SK-N-SH treated with all-trans-retinoic acid at 6 μM for 48 hours (cell line): Measurements from ENCODE around the gene OR13C8.
"Not testable (repeated sequence)": the region's sequence is repeated elsewhere in the genome, so short reads cannot be mapped to it uniquely, and the experiment has no call there.

ENCODE experiments used
- BACH2 ChIP-seq: fragments of 250-450 bp; sonication (Bioruptor Pico); IDR thresholded peaks from 2 replicates; pipeline ENCODE4 v1.9.0; 2021; ENCODE audit warnings: mild to moderate bottlenecking, borderline replicate concordance
- CSDC2 ChIP-seq: fragments of 250-450 bp; sonication (Bioruptor Pico); IDR thresholded peaks from 2 replicates; pipeline ENCODE4 v1.5.0; 2020; ENCODE audit warnings: mild to moderate bottlenecking, moderate library complexity
- ESRRG ChIP-seq: fragments of 250-450 bp; sonication (Bioruptor Pico); IDR thresholded peaks from 2 replicates; pipeline ENCODE4 v1.6.1; 2021; ENCODE audit warnings: mild to moderate bottlenecking
- RARB ChIP-seq: fragments of 250-450 bp; sonication (Bioruptor Pico); IDR thresholded peaks from 2 replicates; pipeline ENCODE4 v1.8.0; 2021; ENCODE audit warnings: mild to moderate bottlenecking, moderate library complexity
- ZC3H10 ChIP-seq: fragments of 250-450 bp; sonication (Bioruptor Pico); IDR thresholded peaks from 2 replicates; pipeline ENCODE4 v1.5.1; 2021; ENCODE audit warnings: mild to moderate bottlenecking, moderate library complexity
- ZFP3 ChIP-seq: fragments of 250-450 bp; sonication (Bioruptor Pico); IDR thresholded peaks from 2 replicates; pipeline ENCODE4 v1.5.0; 2020; ENCODE audit warnings: mild to moderate bottlenecking, moderate library complexity
- ZFP30 ChIP-seq: fragments of 450-650 bp; formaldehyde crosslinking; IDR thresholded peaks from 2 replicates; pipeline ENCODE4 v1.5.0; 2022; ENCODE audit warnings: mild to moderate bottlenecking, moderate library complexity
- ZNF70 ChIP-seq: fragments of 450-650 bp; formaldehyde crosslinking; IDR thresholded peaks from 2 replicates; pipeline ENCODE4 v1.5.0; 2020; ENCODE audit warnings: mild to moderate bottlenecking, moderate library complexity
- TF ChIP-seq, protein P1 (sequence below): fragments of 250-450 bp; sonication (Bioruptor Pico); IDR thresholded peaks from 2 replicates; pipeline ENCODE4 v1.5.0; 2020; ENCODE audit warnings: mild to moderate bottlenecking, moderate library complexity
- TF ChIP-seq, protein P2 (sequence below): fragments of 250-450 bp; sonication (Bioruptor Pico); IDR thresholded peaks from 2 replicates; pipeline ENCODE4 v1.8.0; 2020; ENCODE audit warnings: mild to moderate bottlenecking, moderate library complexity, borderline replicate concordance
- TF ChIP-seq, protein P3 (sequence below): fragments of 250-450 bp; sonication (Bioruptor Pico); IDR thresholded peaks from 2 replicates; pipeline ENCODE4 v1.5.1; 2020; ENCODE audit warnings: low read depth, mild to moderate bottlenecking, moderate library complexity

DNA sequence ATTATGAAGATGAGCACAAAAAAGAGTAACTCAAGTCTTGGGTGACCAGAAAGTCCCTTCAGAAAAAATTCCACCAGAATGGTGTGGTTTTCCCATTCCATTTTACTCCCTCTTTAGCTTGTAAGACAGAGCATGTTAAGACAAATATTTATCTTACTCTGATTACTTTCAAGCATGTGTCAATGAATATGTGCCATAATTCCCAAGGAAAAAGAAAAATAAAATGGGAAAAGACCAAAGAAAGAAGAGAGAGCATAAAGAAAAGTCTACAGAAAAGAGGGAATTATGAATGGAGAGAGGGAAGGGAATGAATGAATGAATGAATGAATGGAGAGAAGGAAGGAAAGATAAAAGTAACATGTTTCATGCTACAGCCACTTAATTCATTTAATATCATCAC lies 30.3 kb downstream of the OR13C8 start, which contains the start of gene OR13C5:
- not testable (repeated sequence) for TF ChIP-seq ZFP3; ZNF70 (CRISPR knock-in tag); ZFP30; RARB (CRISPR knock-in tag); CSDC2 (CRISPR knock-in tag); BACH2 (CRISPR knock-in tag); ESRRG (CRISPR knock-in tag); ZC3H10
- TF ChIP-seq, protein P1, sequence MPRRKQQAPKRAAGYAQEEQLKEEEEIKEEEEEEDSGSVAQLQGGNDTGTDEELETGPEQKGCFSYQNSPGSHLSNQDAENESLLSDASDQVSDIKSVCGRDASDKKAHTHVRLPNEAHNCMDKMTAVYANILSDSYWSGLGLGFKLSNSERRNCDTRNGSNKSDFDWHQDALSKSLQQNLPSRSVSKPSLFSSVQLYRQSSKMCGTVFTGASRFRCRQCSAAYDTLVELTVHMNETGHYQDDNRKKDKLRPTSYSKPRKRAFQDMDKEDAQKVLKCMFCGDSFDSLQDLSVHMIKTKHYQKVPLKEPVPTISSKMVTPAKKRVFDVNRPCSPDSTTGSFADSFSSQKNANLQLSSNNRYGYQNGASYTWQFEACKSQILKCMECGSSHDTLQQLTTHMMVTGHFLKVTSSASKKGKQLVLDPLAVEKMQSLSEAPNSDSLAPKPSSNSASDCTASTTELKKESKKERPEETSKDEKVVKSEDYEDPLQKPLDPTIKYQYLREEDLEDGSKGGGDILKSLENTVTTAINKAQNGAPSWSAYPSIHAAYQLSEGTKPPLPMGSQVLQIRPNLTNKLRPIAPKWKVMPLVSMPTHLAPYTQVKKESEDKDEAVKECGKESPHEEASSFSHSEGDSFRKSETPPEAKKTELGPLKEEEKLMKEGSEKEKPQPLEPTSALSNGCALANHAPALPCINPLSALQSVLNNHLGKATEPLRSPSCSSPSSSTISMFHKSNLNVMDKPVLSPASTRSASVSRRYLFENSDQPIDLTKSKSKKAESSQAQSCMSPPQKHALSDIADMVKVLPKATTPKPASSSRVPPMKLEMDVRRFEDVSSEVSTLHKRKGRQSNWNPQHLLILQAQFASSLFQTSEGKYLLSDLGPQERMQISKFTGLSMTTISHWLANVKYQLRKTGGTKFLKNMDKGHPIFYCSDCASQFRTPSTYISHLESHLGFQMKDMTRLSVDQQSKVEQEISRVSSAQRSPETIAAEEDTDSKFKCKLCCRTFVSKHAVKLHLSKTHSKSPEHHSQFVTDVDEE (CRISPR knock-in tag), result not testable (repeated sequence)
- TF ChIP-seq, protein P2, sequence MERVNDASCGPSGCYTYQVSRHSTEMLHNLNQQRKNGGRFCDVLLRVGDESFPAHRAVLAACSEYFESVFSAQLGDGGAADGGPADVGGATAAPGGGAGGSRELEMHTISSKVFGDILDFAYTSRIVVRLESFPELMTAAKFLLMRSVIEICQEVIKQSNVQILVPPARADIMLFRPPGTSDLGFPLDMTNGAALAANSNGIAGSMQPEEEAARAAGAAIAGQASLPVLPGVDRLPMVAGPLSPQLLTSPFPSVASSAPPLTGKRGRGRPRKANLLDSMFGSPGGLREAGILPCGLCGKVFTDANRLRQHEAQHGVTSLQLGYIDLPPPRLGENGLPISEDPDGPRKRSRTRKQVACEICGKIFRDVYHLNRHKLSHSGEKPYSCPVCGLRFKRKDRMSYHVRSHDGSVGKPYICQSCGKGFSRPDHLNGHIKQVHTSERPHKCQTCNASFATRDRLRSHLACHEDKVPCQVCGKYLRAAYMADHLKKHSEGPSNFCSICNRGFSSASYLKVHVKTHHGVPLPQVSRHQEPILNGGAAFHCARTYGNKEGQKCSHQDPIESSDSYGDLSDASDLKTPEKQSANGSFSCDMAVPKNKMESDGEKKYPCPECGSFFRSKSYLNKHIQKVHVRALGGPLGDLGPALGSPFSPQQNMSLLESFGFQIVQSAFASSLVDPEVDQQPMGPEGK (CRISPR knock-in tag), result not testable (repeated sequence)
- TF ChIP-seq, protein P3, sequence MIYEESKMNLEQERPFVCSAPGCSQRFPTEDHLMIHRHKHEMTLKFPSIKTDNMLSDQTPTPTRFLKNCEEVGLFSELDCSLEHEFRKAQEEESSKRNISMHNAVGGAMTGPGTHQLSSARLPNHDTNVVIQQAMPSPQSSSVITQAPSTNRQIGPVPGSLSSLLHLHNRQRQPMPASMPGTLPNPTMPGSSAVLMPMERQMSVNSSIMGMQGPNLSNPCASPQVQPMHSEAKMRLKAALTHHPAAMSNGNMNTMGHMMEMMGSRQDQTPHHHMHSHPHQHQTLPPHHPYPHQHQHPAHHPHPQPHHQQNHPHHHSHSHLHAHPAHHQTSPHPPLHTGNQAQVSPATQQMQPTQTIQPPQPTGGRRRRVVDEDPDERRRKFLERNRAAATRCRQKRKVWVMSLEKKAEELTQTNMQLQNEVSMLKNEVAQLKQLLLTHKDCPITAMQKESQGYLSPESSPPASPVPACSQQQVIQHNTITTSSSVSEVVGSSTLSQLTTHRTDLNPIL (CRISPR knock-in tag), result not testable (repeated sequence)
